ENCODE data around the gene HSF5.

DNA sequence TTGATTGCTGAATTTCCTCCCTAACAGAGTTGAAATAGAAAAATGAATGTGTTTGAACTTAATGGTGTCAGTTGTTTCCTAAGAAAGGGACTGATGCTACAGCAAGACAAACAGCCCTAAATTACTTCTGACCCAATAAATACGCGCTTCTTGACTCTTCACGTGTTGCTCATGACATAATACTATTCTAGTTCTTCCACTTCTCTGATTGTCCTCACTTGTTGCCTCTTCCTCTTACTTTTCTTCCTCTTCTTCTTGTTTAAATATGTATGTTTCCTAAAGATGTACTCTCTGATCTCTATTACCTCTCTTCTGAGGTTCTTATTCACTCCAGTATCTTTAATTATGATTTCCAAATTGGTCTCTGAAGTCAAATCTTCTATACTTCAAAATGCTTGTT lies 103.3 kb downstream of the HSF5 start:
- TF ChIP-seq EP300 (IDR thresholded peaks at IDR 0.05) = no peak
- TF ChIP-seq, protein P1, sequence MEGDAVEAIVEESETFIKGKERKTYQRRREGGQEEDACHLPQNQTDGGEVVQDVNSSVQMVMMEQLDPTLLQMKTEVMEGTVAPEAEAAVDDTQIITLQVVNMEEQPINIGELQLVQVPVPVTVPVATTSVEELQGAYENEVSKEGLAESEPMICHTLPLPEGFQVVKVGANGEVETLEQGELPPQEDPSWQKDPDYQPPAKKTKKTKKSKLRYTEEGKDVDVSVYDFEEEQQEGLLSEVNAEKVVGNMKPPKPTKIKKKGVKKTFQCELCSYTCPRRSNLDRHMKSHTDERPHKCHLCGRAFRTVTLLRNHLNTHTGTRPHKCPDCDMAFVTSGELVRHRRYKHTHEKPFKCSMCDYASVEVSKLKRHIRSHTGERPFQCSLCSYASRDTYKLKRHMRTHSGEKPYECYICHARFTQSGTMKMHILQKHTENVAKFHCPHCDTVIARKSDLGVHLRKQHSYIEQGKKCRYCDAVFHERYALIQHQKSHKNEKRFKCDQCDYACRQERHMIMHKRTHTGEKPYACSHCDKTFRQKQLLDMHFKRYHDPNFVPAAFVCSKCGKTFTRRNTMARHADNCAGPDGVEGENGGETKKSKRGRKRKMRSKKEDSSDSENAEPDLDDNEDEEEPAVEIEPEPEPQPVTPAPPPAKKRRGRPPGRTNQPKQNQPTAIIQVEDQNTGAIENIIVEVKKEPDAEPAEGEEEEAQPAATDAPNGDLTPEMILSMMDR (IDR thresholded peaks at IDR 0.05) = no peak
